Caco-2 (cell line): ENCODE data around the gene TPSD1. TPM values are rescaled to one million over a fixed set of nuclear protein-coding genes. Genes with fewer than 3 reads are reported as not detected.

Source experiments
- BruUV-seq: library from RNA; stranded (reverse); fragments of 400-500 nt; replicated peaks from 2 replicates; lab custom pipeline; 2021; lab: Mats Ljungman, UMichigan
- CTCF ChIA-PET: fragments of 300-600 bp; sonication (Branson Sonifier 250); formaldehyde crosslinking; loops from one replicate; lab custom pipeline; 2022; ENCODE audit warnings: antibody characterized with exemption; lab: Charles Lee
- POLR2A ChIA-PET: fragments of 300-600 bp; sonication (Branson Sonifier 250); formaldehyde crosslinking; loops from one replicate; lab custom pipeline; 2022; ENCODE audit warnings: antibody characterized with exemption; lab: Charles Lee
- DNase-seq, 2 experiments: peaks; one replicate each; pipeline versions ENCODE4 v3.0.0 to v3.0.0-alpha.2; 2020 to 2022
- H3K27me3 ChIP-seq: replicated peaks from 2 replicates; pipeline ENCODE4 v1.6.0; 2011; ENCODE audit warnings: low read length; ENCODE audit not compliant: control insufficient read depth, insufficient read depth
- H3K36me3 ChIP-seq: 2 replicates; pipeline ENCODE4 v1.5.1; 2011; ENCODE audit warnings: low read length; ENCODE audit not compliant: control insufficient read depth, insufficient read depth
- H3K4me1 ChIP-seq: fragments of 250-450 bp; sonication (Bioruptor Pico); 2 replicates; pipeline ENCODE4 v1.5.1; 2020; ENCODE audit warnings: mild to moderate bottlenecking
- H3K4me3 ChIP-seq: 2 replicates; pipeline ENCODE4 v1.5.1; 2011; ENCODE audit warnings: low read depth, mild to moderate bottlenecking, control low read depth, low read length
- H3K9me3 ChIP-seq: fragments of 250-450 bp; sonication (Bioruptor Pico); 2 replicates; pipeline ENCODE4 v1.5.1; 2020; ENCODE audit warnings: mild to moderate bottlenecking, moderate library complexity
- H3K27ac Mint-ChIP-seq: one replicate; pipeline ENCODE4 v1.8.0; 2022; ENCODE audit warnings: mixed read lengths; ENCODE audit not compliant: unreplicated experiment
- H3K27me3 Mint-ChIP-seq: one replicate; pipeline ENCODE4 v1.8.0; 2022; ENCODE audit warnings: mixed read lengths; ENCODE audit not compliant: insufficient read depth, unreplicated experiment
- H3K36me3 Mint-ChIP-seq: one replicate; pipeline ENCODE4 v1.8.0; 2022; ENCODE audit warnings: mild to moderate bottlenecking, mixed read lengths; ENCODE audit not compliant: insufficient read depth, unreplicated experiment
- H3K4me1 Mint-ChIP-seq: one replicate; pipeline ENCODE4 v1.8.0; 2022; ENCODE audit warnings: low read depth, mixed read lengths; ENCODE audit not compliant: unreplicated experiment
- H3K4me3 Mint-ChIP-seq: one replicate; pipeline ENCODE4 v1.8.0; 2022; ENCODE audit warnings: mild to moderate bottlenecking, moderate library complexity, mixed read lengths; ENCODE audit not compliant: unreplicated experiment
- H3K9me3 Mint-ChIP-seq: one replicate; pipeline ENCODE4 v1.8.0; 2022; ENCODE audit warnings: mixed read lengths; ENCODE audit not compliant: unreplicated experiment
- intact Hi-C: fragments of 100-400 bp; cut with micrococcal nuclease; formaldehyde crosslinking; loops from one replicate; pipeline ENCODE4 v1.10.0; 2022; ENCODE audit not compliant: unreplicated experiment
- total RNA-seq: library from RNA; stranded (reverse); gene quantifications from 2 replicates; pipeline ENCODE4 v1.2.3, GENCODE V29; 2022
- TF ChIP-seq, protein P1 (sequence below), 2 experiments: fragments of 200-600 bp in 1 of 2; IDR thresholded peaks; 1 replicate in 1 of 2; 2 replicates in 1 of 2; pipeline versions ENCODE4 v1.5.1 to v1.8.0; 2011 to 2022; ENCODE audit warnings: antibody characterized with exemption in 1 of 2, control low read depth in 1 of 2, inconsistent platforms in 1 of 2, low read depth in 1 of 2, low read length in 1 of 2, mild to moderate bottlenecking in 1 of 2, moderate library complexity in 1 of 2; ENCODE audit not compliant: insufficient read depth in 1 of 2, severe bottlenecking in 1 of 2, unreplicated experiment in 1 of 2

TPSD1 gene
- total RNA-seq, 1 experiment from 2014 or later = not detected

DNA sequence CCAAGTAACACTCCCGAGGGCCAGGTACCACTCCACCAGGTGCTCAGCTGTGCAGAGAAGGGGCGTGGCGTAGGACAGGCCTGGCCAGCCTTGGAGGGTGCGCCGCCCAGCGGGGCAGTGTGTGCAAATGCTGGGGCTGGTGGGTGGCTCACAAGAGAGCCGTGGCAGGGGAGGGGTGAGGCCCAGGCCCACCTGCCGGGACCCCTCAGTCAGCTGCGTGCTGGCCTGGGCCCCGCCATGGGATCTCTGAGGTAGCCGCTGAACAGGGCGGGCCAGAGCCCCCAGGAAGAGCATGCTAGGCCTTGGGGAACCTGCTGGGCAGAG, 39.6 kb upstream of the TPSD1 start:
- no peak overlapping the region for H3K27ac Mint-ChIP-seq
- H3K9me3 ChIP-seq = no peaks in the 10 kb centered on the region
- H3K4me3 ChIP-seq = no peak overlapping the region
- H3K36me3 Mint-ChIP-seq = no peaks in the 10 kb centered on the region
- DNase-seq = no peak
- ChIA-PET POLR2A (interaction anchor here (0.5 kb wide), 1 partner anchor 879 kb away, joined by 4 read pairs; no protein-coding TSS in a partner anchor), CTCF (no interaction called here)
- intact Hi-C loops = no loop called here
- TF ChIP-seq, protein P1, sequence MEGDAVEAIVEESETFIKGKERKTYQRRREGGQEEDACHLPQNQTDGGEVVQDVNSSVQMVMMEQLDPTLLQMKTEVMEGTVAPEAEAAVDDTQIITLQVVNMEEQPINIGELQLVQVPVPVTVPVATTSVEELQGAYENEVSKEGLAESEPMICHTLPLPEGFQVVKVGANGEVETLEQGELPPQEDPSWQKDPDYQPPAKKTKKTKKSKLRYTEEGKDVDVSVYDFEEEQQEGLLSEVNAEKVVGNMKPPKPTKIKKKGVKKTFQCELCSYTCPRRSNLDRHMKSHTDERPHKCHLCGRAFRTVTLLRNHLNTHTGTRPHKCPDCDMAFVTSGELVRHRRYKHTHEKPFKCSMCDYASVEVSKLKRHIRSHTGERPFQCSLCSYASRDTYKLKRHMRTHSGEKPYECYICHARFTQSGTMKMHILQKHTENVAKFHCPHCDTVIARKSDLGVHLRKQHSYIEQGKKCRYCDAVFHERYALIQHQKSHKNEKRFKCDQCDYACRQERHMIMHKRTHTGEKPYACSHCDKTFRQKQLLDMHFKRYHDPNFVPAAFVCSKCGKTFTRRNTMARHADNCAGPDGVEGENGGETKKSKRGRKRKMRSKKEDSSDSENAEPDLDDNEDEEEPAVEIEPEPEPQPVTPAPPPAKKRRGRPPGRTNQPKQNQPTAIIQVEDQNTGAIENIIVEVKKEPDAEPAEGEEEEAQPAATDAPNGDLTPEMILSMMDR (IDR thresholded peaks at IDR 0.05; ENCODE audit: insufficient read depth in 1 of 2, low read depth in 1 of 2, low read length in 1 of 2, severe bottlenecking in 1 of 2, unreplicated experiment in 1 of 2) = no peak
- H3K9me3 Mint-ChIP-seq = no peaks in the 10 kb centered on the region
- no peaks in the 10 kb centered on the region for H3K27me3 Mint-ChIP-seq
- no peaks in the 10 kb centered on the region for H3K27me3 ChIP-seq
- BruUV-seq = no TSS peak
- no peak overlapping the region for H3K4me3 Mint-ChIP-seq
- H3K36me3 ChIP-seq = no peaks in the 10 kb centered on the region
- H3K4me1 Mint-ChIP-seq = no peaks in the 10 kb centered on the region
- H3K4me1 ChIP-seq = no peaks in the 10 kb centered on the region

DNA sequence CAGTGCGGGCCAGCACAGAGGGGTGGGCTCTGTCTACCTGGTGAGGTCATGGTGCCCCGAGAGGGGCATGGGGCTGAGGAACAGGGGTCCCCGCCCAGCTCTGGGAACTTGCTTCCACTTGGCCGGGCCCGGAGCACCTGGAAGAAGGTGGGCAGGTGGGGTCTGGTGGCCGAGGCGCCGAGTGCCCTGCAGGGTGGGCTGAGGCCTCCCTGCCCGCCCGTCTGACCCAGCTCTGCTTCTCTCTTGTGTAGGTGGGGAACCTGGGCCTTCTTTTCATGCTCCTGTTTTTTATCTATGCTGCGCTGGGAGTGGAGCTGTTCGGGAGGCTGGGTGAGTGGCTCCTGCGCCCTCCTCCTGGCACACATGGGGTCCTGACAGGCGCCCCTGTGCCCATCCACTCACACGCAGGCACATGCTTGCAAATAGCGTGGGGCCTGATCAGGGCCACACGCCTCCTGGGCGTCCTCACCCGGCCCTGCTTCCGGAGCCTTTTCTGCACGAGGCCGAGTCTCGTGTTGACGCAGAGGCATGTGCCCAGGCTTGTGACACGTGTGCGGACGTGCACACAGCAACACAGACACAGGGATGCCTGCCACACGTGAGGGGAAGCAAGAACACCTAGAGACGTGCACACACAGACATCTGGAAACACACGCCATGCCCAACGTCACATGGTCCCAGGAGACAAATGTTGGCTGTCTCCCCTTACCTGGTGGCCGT, 39.0 kb upstream of the TPSD1 start:
- no peak overlapping the region for H3K4me3 ChIP-seq
- Mint-ChIP-seq H3K9me3 (no peaks in the 10 kb centered on the region), H3K27me3 (peaks cover 2% of the 10 kb centered on the region), H3K4me3 (no peak overlapping the region), H3K36me3 (no peaks in the 10 kb centered on the region), H3K4me1 (no peaks in the 10 kb centered on the region), H3K27ac (no peak overlapping the region)
- no peaks in the 10 kb centered on the region for H3K27me3 ChIP-seq
- no peaks in the 10 kb centered on the region for H3K36me3 ChIP-seq
- no TSS peak for BruUV-seq
- intact Hi-C loops = no loop called here
- ChIA-PET CTCF (no interaction called here), POLR2A (interaction anchor here (0.5 kb wide), 1 partner anchor 880 kb away, joined by 4 read pairs; no protein-coding TSS in a partner anchor)
- DNase-seq = no peak
- TF ChIP-seq, protein P1 (IDR thresholded peaks at IDR 0.05; ENCODE audit: insufficient read depth in 1 of 2, low read depth in 1 of 2, low read length in 1 of 2, severe bottlenecking in 1 of 2, unreplicated experiment in 1 of 2) = no peak
- no peaks in the 10 kb centered on the region for H3K4me1 ChIP-seq
- no peaks in the 10 kb centered on the region for H3K9me3 ChIP-seq

DNA sequence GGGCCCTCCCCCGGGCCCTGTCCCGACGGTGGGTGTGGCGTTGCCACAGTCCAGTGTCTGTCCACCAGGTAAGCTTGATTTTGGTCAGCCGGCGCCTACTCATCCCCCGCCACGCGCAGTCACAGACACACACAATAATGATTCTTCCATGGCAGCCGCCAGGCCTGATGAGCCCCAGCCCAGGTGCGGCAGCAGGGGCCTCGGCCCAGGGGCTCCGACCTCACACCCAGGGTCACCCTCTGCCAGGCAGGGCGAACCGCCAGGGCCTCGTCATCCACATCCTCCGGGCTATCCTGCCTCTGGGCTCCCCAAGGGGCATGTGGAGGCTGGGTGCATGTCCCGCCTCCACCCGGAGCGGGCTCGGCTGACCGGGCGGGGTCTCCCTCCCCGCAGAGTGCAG, 38.3 kb upstream of the TPSD1 start:
- no peaks in the 10 kb centered on the region for H3K4me1 Mint-ChIP-seq
- H3K36me3 ChIP-seq = no peaks in the 10 kb centered on the region
- no peak overlapping the region for H3K27ac Mint-ChIP-seq
- H3K36me3 Mint-ChIP-seq = no peaks in the 10 kb centered on the region
- H3K27me3 Mint-ChIP-seq = peaks cover 2% of the 10 kb centered on the region
- no peaks in the 10 kb centered on the region for H3K27me3 ChIP-seq
- ChIA-PET CTCF (no interaction called here), POLR2A (no interaction called here)
- TF ChIP-seq, protein P1 (IDR thresholded peaks at IDR 0.05; ENCODE audit: insufficient read depth in 1 of 2, low read depth in 1 of 2, low read length in 1 of 2, severe bottlenecking in 1 of 2, unreplicated experiment in 1 of 2) = no peak
- H3K9me3 Mint-ChIP-seq = no peaks in the 10 kb centered on the region
- intact Hi-C loops = no loop called here
- DNase-seq = no peak
- no peaks in the 10 kb centered on the region for H3K4me1 ChIP-seq
- H3K4me3 ChIP-seq = no peak overlapping the region
- no peak overlapping the region for H3K4me3 Mint-ChIP-seq
- no peaks in the 10 kb centered on the region for H3K9me3 ChIP-seq
- BruUV-seq = no TSS peak
